Gastroesophageal sphincter (tissue), 3 donors: ENCODE data around the gene APLP2.

Source experiments
- CTCF ChIP-seq, 4 experiments: fragments of 200-600 bp in 2 of 4; fragments of 450-650 bp in 2 of 4; sonication (generic) in 1 of 4; IDR thresholded peaks; one replicate each; pipeline ENCODE4 v1.5.1; 2017 to 2019; ENCODE audit warnings: antibody characterized with exemption in 4 of 4, mild to moderate bottlenecking in 2 of 4, moderate library complexity in 2 of 4
- POLR2A ChIP-seq, 2 donors: fragments of 450-650 bp; IDR thresholded peaks; one replicate each; pipeline ENCODE4 v1.6.1; 2017; ENCODE audit warnings: antibody characterized with exemption in 2 of 2, mild to moderate bottlenecking in 2 of 2, moderate library complexity in 1 of 2

- no peak for TF ChIP-seq POLR2A (IDR thresholded peaks at IDR 0.05)
- TF ChIP-seq CTCF (IDR thresholded peaks at IDR 0.05): no peak
Measured at GRCh38 chr11:130180491-130180890, 110.8 kb downstream of the APLP2 start.
